Activated naive CD4-positive, alpha-beta T cell treated with anti-CD3 and anti-CD28 coated beads for 36 hours (primary cell): ENCODE measurements around the gene LPCAT2. TPM values are rescaled to one million over a fixed set of nuclear protein-coding genes. Genes with fewer than 3 reads are reported as not detected.

ENCODE experiments used
- CTCF ChIA-PET: fragments of 350-600 bp; sonication (Branson Sonifier 250); formaldehyde crosslinking; loops from one replicate; lab custom pipeline; 2021; ENCODE audit warnings: antibody characterized with exemption; lab: Charles Lee
- DNase-seq: peaks from one replicate; pipeline ENCODE4 v3.0.0-alpha.2; 2020
- H3K27ac Mint-ChIP-seq: one replicate; pipeline ENCODE4 v1.8.0; 2021; ENCODE audit warnings: mild to moderate bottlenecking, mixed read lengths
- H3K27me3 Mint-ChIP-seq: one replicate; pipeline ENCODE4 v1.8.0; 2021; ENCODE audit warnings: low read depth, mixed read lengths
- H3K36me3 Mint-ChIP-seq: one replicate; pipeline ENCODE4 v1.8.0; 2021; ENCODE audit warnings: low read depth, mixed read lengths
- H3K4me1 Mint-ChIP-seq: one replicate; pipeline ENCODE4 v1.8.0; 2021; ENCODE audit warnings: low read depth, mixed read lengths
- H3K4me3 Mint-ChIP-seq: one replicate; pipeline ENCODE4 v1.8.0; 2021; ENCODE audit warnings: mild to moderate bottlenecking, moderate library complexity, mixed read lengths
- H3K9me3 Mint-ChIP-seq: one replicate; pipeline ENCODE4 v1.8.0; 2021; ENCODE audit warnings: mixed read lengths
- intact Hi-C: fragments of 100-400 bp; cut with micrococcal nuclease; formaldehyde crosslinking; loops from one replicate; pipeline ENCODE4 v1.15.1; 2023
- total RNA-seq, 2 experiments: library from RNA; stranded (reverse); gene quantifications; one replicate each; pipeline ENCODE4 v1.2.3, GENCODE V29; 2021

Gene LPCAT2
- total RNA-seq, 2 experiments from 2014 or later, result 0.12 to 0.32 TPM

DNA sequence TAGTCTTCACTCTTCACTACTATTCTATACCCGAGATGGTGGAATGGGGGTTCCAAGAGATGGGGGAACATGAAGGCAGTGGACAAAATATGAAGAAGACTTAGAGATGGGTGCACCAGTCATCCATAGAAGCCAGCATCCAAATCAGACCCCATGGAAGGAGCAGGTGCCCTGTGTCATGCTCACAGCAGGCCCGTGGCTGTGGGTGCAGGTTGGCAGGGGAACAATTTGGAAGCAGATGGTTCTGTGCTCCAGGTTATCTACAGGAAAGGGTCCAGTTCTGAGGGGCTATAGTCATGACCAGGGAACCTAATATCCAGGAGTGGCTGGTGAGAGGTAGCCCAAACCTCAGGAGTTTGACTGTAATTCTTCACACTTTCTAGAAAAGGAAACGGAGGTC lies 9.6 kb upstream of the LPCAT2 start:
- peaks cover 8% of the 10 kb centered on the region for H3K4me1 Mint-ChIP-seq
- no peaks in the 10 kb centered on the region for H3K36me3 Mint-ChIP-seq
- no peak overlapping the region for H3K27ac Mint-ChIP-seq
- no peak overlapping the region for H3K4me3 Mint-ChIP-seq
- intact Hi-C loops, result no loop called here
- no peak for DNase-seq
- CTCF ChIA-PET, result no interaction called here
- no peaks in the 10 kb centered on the region for H3K9me3 Mint-ChIP-seq
- H3K27me3 Mint-ChIP-seq, result peaks cover 4% of the 10 kb centered on the region

DNA sequence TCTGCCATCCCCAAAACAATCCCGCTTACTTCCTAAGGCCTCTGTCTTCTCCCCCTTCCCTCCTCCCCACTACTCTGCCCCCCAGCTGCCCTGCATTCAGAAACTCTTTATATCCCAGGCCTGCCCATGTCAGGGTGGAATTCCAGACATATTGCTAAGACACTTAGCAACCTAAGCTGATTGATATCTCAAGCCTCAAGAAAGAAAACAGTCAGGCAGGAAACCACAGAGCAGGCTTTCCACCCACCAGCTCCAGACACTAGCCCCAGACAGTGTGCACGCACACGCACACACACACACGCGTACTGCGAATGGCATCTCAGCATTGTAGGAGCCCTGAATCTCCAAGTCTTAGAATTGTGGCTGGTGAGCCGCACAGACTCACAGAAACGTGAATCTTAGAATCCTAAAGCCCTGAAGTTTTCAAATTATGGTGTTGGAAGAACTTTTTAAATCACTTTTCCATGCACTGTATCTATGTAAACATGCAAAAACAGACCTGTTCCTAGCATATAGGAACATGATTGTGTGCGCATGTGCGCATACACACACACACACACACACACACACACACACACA lies 8.8 kb upstream of the LPCAT2 start:
- intact Hi-C loops, result no loop called here
- DNase-seq, result peak; percentile 31
- H3K27me3 Mint-ChIP-seq, result peaks cover 4% of the 10 kb centered on the region
- H3K4me3 Mint-ChIP-seq, result no peak overlapping the region
- H3K4me1 Mint-ChIP-seq, result peaks cover 8% of the 10 kb centered on the region
- H3K9me3 Mint-ChIP-seq, result no peaks in the 10 kb centered on the region
- CTCF ChIA-PET, result interaction anchor here (0.8 to 4.4 kb wide), 2 partner anchors 35 to 131 kb away, joined by 3 to 16 read pairs; no protein-coding TSS in a partner anchor
- H3K36me3 Mint-ChIP-seq, result no peaks in the 10 kb centered on the region
- no peak overlapping the region for H3K27ac Mint-ChIP-seq

DNA sequence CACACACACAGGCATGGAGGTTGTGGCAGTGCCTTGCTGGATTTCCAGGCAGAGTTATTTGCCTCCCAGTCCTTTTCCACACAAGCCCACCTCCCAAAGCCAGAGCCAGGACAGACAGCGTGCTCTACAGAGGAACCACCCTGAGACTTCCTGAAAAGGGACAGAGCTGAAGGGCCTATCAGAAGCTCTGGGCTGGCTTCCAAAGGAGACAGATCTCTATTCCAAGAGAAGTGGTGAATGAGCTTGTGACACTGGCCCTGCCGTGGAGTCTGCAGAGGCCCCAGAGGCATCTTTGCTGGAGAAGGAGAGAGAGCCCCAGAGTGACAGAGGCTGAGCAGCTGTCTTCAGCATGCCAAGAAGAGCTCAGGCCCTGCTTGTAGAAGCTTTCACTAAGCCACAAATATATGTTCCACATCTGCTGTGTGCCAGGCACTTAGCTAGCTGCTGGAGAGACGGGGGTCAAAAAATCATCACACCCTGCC lies 8.3 kb upstream of the LPCAT2 start:
- CTCF ChIA-PET, result interaction anchor here (0.8 to 4.4 kb wide), 3 partner anchors 27 to 131 kb away, joined by 3 to 16 read pairs (median 3); no protein-coding TSS in a partner anchor
- no peak overlapping the region for H3K27ac Mint-ChIP-seq
- no peak overlapping the region for H3K4me3 Mint-ChIP-seq
- peaks cover 8% of the 10 kb centered on the region for H3K4me1 Mint-ChIP-seq
- H3K36me3 Mint-ChIP-seq, result no peaks in the 10 kb centered on the region
- peaks cover 4% of the 10 kb centered on the region for H3K27me3 Mint-ChIP-seq
- H3K9me3 Mint-ChIP-seq, result no peaks in the 10 kb centered on the region
- no peak for DNase-seq
- intact Hi-C loops, result no loop called here

DNA sequence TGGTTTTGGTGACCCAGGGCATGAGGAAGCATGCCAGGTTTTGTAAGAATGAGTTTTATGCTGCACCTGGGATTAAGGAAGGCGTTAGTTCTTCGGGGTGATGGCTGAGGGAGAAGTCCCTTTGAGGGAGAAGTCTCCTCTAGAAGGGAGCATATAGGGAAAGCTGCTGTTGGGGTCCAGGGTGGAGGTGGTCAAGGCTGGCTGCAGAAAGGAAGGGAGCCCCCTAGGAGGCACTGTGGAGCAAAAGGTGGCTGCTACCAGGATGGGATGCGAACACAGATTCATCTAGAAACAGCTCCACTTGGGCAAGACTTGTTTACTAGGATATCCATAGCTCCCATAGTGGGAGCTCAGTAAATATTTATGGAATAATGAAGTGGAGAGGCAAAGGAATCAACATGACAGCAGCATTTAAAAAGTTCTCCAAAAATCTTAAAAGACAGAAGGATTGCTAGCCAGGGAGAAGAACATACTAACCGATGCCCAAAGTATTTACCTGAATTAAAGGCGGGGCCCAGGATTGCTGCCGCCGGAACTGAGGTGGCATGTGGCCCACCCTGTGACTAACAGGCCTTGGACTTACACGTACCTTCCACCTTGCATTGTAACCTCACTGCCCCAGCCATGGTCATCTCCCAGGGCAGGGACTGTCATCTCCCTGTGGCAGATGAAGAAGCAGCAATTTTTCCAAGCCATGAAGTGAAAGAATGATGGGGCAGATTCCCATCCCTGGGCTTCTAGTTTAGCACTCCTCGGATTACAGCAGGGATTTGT lies 7.1 kb upstream of the LPCAT2 start:
- Mint-ChIP-seq H3K4me1 (peaks cover 8% of the 10 kb centered on the region), H3K36me3 (no peaks in the 10 kb centered on the region), H3K9me3 (no peaks in the 10 kb centered on the region), H3K27me3 (peaks cover 12% of the 10 kb centered on the region), H3K27ac (no peak overlapping the region), H3K4me3 (no peak overlapping the region)
- no peak for DNase-seq
- CTCF ChIA-PET, result interaction anchor here (0.7 to 4.4 kb wide), 3 partner anchors 26 to 38 kb away, joined by 3 to 16 read pairs (median 3); no protein-coding TSS in a partner anchor
- intact Hi-C loops, result no loop called here

DNA sequence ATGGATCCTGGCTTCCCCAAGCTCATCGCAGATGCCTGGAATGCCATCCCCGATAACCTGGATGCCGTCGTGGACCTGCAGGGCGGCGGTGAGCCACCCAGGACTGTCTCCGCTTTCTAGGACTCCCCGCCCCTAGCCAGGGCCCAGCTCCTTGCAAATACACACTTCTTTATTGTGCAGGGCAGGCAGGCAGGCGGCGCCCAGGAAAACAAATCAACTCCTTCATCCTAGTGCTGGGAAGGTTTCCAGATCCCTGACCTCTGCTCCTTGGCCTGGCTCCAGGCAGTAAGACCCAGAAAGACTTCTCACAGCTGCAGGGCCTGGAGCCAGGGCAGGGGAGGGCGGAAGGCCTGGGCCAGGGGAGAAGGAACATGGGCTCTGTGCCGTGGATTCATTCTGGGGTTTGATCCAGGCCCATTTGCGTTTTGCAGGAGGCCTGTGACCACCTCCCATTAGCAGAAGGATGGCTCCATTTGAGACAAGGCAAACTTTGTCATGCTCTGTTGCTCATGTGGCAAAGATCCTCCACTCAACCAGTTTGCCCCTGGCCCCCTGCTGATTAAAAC lies 6.0 kb upstream of the LPCAT2 start:
- Mint-ChIP-seq H3K9me3 (no peaks in the 10 kb centered on the region), H3K27ac (no peak overlapping the region), H3K36me3 (no peaks in the 10 kb centered on the region), H3K4me3 (no peak overlapping the region), H3K27me3 (peaks cover 15% of the 10 kb centered on the region), H3K4me1 (peaks cover 8% of the 10 kb centered on the region)
- intact Hi-C loops, result no loop called here
- CTCF ChIA-PET, result interaction anchor here (4.4 kb wide), 1 partner anchor 38 kb away, joined by 16 read pairs; no protein-coding TSS in a partner anchor
- DNase-seq, result no peak

DNA sequence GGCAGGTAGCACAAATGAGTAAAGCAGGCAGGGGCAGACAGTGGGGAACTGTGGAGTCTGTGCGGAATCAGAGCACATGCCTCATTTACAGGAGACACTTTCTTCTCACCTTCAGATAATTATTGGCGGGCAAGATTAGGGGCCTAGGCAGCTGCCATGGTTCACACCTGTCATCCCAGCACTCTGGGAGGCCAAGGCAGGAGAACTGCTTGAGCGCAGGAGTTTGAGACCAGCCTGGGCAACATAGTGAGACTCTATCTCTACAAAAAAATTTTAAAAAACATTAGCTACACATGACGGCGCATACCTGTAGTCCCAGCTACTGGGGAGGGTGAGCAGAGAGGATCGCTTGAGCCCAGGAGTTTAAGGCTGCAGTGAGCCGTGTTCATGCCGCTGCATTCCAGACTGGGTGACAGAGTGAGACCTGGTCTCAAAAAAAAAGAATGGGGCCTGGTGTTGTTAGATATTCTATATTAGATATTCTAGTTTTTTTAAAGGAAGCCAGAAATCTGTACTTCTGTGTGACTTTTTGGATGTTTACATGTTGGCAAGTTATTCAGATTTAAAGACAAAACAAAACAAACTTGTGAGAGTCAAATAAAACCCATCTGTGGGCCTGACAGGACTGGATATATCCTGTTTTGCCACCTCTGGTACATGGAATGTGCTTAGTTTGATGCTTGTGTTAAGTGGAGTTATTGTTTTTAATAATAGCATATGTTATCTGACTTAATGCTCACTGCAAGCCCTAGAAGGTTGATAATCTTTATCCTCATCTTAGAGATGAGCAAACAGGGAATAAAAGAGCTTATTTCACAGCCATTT lies 4.9 kb upstream of the LPCAT2 start:
- Mint-ChIP-seq H3K4me1 (peaks cover 12% of the 10 kb centered on the region), H3K27ac (no peak overlapping the region), H3K4me3 (no peak overlapping the region), H3K9me3 (no peaks in the 10 kb centered on the region), H3K36me3 (no peaks in the 10 kb centered on the region), H3K27me3 (peaks cover 22% of the 10 kb centered on the region)
- CTCF ChIA-PET, result interaction anchor here (1.7 to 4.4 kb wide), 2 partner anchors 10 to 39 kb away, joined by 4 to 16 read pairs; no protein-coding TSS in a partner anchor
- intact Hi-C loops, result no loop called here
- DNase-seq, result no peak

DNA sequence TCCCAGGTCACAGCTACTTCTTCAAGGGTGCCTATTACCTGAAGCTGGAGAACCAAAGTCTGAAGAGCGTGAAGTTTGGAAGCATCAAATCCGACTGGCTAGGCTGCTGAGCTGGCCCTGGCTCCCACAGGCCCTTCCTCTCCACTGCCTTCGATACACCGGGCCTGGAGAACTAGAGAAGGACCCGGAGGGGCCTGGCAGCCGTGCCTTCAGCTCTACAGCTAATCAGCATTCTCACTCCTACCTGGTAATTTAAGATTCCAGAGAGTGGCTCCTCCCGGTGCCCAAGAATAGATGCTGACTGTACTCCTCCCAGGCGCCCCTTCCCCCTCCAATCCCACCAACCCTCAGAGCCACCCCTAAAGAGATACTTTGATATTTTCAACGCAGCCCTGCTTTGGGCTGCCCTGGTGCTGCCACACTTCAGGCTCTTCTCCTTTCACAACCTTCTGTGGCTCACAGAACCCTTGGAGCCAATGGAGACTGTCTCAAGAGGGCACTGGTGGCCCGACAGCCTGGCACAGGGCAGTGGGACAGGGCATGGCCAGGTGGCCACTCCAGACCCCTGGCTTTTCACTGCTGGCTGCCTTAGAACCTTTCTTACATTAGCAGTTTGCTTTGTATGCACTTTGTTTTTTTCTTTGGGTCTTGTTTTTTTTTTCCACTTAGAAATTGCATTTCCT lies 3.4 kb upstream of the LPCAT2 start:
- no peak overlapping the region for H3K27ac Mint-ChIP-seq
- DNase-seq, result no peak
- H3K36me3 Mint-ChIP-seq, result no peaks in the 10 kb centered on the region
- intact Hi-C loops, result no loop called here
- peaks cover 10% of the 10 kb centered on the region for H3K4me1 Mint-ChIP-seq
- H3K9me3 Mint-ChIP-seq, result no peaks in the 10 kb centered on the region
- H3K4me3 Mint-ChIP-seq, result no peak overlapping the region
- CTCF ChIA-PET, result interaction anchor here (1.7 kb wide), 1 partner anchor 12 kb away, joined by 4 read pairs; no protein-coding TSS in a partner anchor
- H3K27me3 Mint-ChIP-seq, result peaks cover 33% of the 10 kb centered on the region

DNA sequence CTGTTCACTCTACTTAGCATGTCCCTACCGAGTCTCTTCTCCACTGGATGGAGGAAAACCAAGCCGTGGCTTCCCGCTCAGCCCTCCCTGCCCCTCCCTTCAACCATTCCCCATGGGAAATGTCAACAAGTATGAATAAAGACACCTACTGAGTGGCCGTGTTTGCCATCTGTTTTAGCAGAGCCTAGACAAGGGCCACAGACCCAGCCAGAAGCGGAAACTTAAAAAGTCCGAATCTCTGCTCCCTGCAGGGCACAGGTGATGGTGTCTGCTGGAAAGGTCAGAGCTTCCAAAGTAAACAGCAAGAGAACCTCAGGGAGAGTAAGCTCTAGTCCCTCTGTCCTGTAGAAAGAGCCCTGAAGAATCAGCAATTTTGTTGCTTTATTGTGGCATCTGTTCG lies 2.8 kb upstream of the LPCAT2 start:
- intact Hi-C loops, result no loop called here
- Mint-ChIP-seq H3K27ac (no peak overlapping the region), H3K4me3 (no peak overlapping the region), H3K9me3 (no peaks in the 10 kb centered on the region), H3K36me3 (no peaks in the 10 kb centered on the region), H3K27me3 (peaks cover 34% of the 10 kb centered on the region), H3K4me1 (peaks cover 10% of the 10 kb centered on the region)
- no peak for DNase-seq
- CTCF ChIA-PET, result interaction anchor here (0.7 to 0.8 kb wide), 2 partner anchors 13 to 39 kb away, joined by 3 to 5 read pairs; no protein-coding TSS in a partner anchor

DNA sequence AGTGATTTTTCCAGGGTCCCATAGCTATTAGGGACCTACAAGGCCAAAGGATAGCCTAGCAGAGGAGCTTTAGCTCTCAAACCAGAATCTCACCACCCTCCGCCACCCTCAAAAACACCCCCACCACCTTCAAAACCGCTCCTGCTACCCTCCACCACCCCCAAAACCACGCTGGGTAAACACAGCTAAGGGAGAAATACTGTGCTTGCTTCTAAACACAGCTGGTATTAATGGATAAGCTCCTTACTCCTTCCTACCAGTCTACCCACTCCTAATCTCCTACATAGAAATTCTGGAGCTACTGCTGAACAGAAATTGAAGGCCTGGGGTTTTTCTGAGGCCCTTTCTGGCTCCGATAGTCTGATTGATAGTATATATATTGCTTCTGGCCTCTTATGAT lies 2.2 kb upstream of the LPCAT2 start:
- Mint-ChIP-seq H3K9me3 (no peaks in the 10 kb centered on the region), H3K36me3 (no peaks in the 10 kb centered on the region), H3K27ac (no peak overlapping the region), H3K4me1 (peaks cover 10% of the 10 kb centered on the region), H3K27me3 (peaks cover 30% of the 10 kb centered on the region), H3K4me3 (no peak overlapping the region)
- intact Hi-C loops, result no loop called here
- DNase-seq, result no peak
- CTCF ChIA-PET, result interaction anchor here (0.7 to 0.9 kb wide), 4 partner anchors 13 to 42 kb away, joined by 3 to 5 read pairs (median 4); no protein-coding TSS in a partner anchor

DNA sequence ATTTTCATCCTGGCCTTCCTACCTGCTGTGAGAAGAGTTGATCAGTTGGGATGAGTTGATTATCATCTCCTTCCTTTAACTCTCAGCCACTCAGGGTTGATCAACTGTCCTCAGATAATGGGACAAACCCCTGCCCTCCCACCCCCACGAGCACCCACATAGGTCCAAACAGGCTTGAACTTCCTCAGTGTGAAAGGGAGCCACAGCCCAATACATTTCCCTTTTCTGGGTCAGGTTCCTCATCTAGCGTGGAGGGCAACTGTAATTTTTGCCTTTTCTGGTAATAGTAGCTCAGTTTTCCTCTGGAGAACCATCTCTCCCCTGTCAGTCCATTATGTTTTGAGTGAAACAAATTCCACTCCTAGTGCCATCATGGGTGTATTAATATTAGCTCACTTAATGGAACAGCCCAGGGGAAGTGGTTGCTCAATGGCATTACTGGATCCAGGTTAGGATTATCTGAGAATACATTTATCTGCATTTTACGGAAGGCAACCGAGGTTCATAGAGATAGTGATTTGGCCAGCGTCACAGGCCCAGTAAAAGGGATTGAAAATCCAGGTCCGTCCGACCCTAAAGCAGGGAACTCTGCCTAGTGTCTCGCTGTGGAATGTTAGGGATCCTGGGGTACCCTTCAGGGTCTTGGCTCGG lies 476 bp upstream of the LPCAT2 start:
- peaks cover 40% of the 10 kb centered on the region for H3K27me3 Mint-ChIP-seq
- H3K27ac Mint-ChIP-seq, result no peak overlapping the region
- no peak for DNase-seq
- H3K36me3 Mint-ChIP-seq, result no peaks in the 10 kb centered on the region
- CTCF ChIA-PET, result no interaction called here
- H3K4me3 Mint-ChIP-seq, result peak overlapping the region; percentile 43
- H3K9me3 Mint-ChIP-seq, result peaks cover 12% of the 10 kb centered on the region
- peaks cover 10% of the 10 kb centered on the region for H3K4me1 Mint-ChIP-seq
- intact Hi-C loops, result no loop called here

DNA sequence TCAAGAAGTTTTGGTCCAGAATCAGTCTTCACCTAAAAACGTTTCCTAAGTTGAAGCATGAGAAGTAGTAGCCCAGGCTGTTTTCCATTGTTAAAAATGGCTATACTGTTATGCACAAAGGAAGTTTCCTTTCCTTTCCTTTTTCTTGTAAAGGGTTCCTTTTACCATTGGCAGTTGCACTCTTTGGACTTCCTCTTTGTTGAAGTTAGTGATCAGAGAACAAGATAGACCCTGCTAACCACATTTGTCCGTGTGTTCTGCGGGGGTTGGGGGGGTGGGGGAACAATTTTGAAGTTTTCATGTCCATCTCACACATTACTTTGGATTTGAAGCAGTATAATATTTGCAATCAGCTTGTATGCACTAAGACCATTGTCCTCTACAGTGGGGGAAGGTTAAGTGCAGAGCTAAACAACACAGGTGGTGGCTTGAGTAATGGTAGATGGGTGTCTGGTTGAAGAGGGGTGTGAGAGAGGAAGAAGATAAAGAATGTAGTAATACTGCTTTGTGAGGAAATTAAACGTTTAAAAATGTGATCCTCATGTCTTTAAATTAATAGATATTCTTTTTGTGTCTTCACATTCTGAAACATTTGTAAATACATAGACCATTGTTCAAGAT lies 1.4 kb downstream of the LPCAT2 start:
- CTCF ChIA-PET, result no interaction called here
- Mint-ChIP-seq H3K27me3 (peaks cover 47% of the 10 kb centered on the region), H3K4me1 (peaks cover 10% of the 10 kb centered on the region), H3K27ac (no peak overlapping the region), H3K36me3 (no peaks in the 10 kb centered on the region), H3K4me3 (no peak overlapping the region), H3K9me3 (peaks cover 12% of the 10 kb centered on the region)
- intact Hi-C loops, result no loop called here
- no peak for DNase-seq
